Ammon's horn (tissue), 1 donor: ENCODE data around the gene AGBL5.
"Not testable (repeated sequence)": the region's sequence is repeated elsewhere in the genome, so short reads cannot be mapped to it uniquely, and the experiment has no call there.

Experiments
- DNase-seq: peaks from one replicate; pipeline ENCODE4 v3.0.0-alpha.2; 2016; ENCODE audit warnings: low spot score

The AGBL5 gene

DNA sequence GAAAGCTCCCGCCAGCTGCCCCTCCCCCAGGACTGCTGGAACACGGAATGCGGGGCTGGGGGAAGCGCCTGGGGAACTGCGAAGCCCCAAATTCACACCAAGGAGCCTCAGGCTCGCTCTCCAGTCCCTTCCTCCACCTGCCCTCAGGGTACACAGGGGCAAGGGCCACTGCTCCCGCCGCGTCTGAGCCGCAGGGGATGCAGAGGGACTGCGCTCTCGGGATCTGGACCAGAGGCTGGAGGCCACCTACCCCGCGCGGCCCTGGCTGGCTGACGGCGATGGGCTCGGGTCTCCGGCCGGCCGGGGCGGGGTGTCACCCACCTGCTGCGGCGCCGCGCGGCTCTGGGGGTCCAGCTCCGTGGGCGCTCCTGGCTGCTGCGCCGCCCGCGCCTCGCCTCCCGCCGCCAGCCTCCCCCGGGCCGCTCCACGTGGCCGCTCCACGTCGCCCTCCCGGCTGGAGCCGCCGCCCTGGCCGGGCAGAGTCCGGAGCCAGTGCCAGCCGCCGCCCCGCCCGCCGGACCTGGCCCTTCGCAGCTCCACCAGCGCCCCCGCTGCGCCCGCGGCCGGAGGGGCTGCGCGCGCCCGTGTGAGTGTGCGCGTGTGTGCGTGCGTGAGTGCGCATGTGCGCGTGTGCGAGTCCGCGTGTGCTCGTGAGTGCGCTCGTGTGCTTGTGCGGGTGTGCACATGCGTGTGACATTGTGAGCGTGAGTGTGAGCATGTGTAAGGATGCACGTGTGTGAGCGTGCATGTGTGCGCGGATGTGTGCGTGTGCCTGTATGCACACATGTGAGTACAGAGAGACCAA, 67.3 kb downstream of the AGBL5 start, which contains the start of gene CGREF1:
Gene CGREF1 (minus strand): TSS at position 604 of the 805 bp plus-strand sequence. CDS start 14,762 bp downstream, outside the sequence.
- DNase-seq: peak; percentile 37

DNA sequence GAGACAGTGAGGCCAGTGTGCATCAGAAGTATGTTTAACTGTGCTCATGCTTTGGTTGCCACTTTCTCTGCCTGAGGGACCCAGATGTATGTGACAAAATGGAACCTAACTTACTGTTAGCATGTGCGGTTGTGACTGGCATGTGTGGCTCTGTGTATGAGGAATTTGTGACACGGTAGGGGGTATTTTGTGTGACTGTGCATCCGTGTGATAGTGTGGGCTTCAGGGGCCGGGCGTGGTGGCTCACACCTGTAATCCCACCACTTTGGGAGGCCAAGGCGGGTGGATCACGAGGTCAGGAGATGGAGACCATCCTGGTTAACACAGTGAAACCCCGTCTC, 67.8 kb downstream of the AGBL5 start:
- not testable (repeated sequence) for DNase-seq
